SH-SY5Y (cell line): Measurements from ENCODE around the gene RPS6KA2.

Source experiments
- GATA2 ChIP-seq: IDR thresholded peaks from 2 replicates; pipeline ENCODE4 v1.6.1; 2011; ENCODE audit warnings: mild to moderate bottlenecking, low read depth, low read length
- GATA3 ChIP-seq: IDR thresholded peaks from 2 replicates; pipeline ENCODE4 v1.6.1; 2011; ENCODE audit warnings: low read depth, mild to moderate bottlenecking, low read length, moderate library complexity

GRCh38 chr6:166381733-166382499, 245.1 kb downstream of the RPS6KA2 start:
- TF ChIP-seq GATA2: no peak
- no peak for TF ChIP-seq GATA3
